Thoracic aorta (tissue), 2 donors: ENCODE measurements around the gene LUZP2. TPM values are rescaled to one million over a fixed set of nuclear protein-coding genes. Genes with fewer than 3 reads are reported as not detected.

Experiments
- ATAC-seq: fragments of 150-250 bp; one replicate; pipeline ENCODE4 v1.8.0; 2017; ENCODE audit warnings: low read depth; ENCODE audit not compliant: insufficient number of reproducible peaks, low FRiP score
- DNase-seq: peaks from one replicate; pipeline ENCODE4 v3.0.0-alpha.2; 2020; ENCODE audit warnings: low spot score
- H3K27ac ChIP-seq, 2 donors: fragments of 200-600 bp; sonication (generic); 1 replicate in 1 of 2; 2 replicates in 1 of 2; pipeline ENCODE4 v1.5.1; 2016; ENCODE audit warnings: mild to moderate bottlenecking in 2 of 2, moderate library complexity in 2 of 2
- H3K27me3 ChIP-seq: fragments of 200-600 bp; sonication (generic); replicated peaks from 2 replicates; pipeline ENCODE4 v1.6.0; 2016; ENCODE audit warnings: mild to moderate bottlenecking; ENCODE audit not compliant: insufficient read depth
- H3K36me3 ChIP-seq: fragments of 200-600 bp; sonication (generic); one replicate; pipeline ENCODE4 v1.5.1; 2016
- H3K4me1 ChIP-seq, 2 donors: fragments of 200-600 bp; sonication (generic); 1 replicate in 1 of 2; 2 replicates in 1 of 2; pipeline versions ENCODE4 v1.5.1 to v1.6.0; 2016; ENCODE audit warnings: low read depth in 2 of 2, mild to moderate bottlenecking in 1 of 2; ENCODE audit not compliant: control insufficient read depth in 1 of 2
- H3K4me3 ChIP-seq: fragments of 200-600 bp; sonication (generic); 2 replicates; pipeline ENCODE4 v1.5.1; 2016; ENCODE audit warnings: mild to moderate bottlenecking
- H3K9me3 ChIP-seq: fragments of 200-600 bp; sonication (generic); 2 replicates; pipeline ENCODE4 v1.5.1; 2016
- CTCF ChIP-seq: fragments of 200-600 bp; sonication (generic); IDR thresholded peaks from one replicate; pipeline ENCODE4 v1.5.1; 2019; ENCODE audit warnings: antibody characterized with exemption
- total RNA-seq, 2 donors: library from RNA; depleted of rRNA; stranded (reverse); fragments of >200 nt; gene quantifications; one replicate each; pipeline versions ENCODE4 v1.1.0 to v1.2.3, GENCODE V29; 2016

The LUZP2 gene
- total RNA-seq, 2 donors from 2014 or later, result 0.41 TPM; not detected in 1

DNA sequence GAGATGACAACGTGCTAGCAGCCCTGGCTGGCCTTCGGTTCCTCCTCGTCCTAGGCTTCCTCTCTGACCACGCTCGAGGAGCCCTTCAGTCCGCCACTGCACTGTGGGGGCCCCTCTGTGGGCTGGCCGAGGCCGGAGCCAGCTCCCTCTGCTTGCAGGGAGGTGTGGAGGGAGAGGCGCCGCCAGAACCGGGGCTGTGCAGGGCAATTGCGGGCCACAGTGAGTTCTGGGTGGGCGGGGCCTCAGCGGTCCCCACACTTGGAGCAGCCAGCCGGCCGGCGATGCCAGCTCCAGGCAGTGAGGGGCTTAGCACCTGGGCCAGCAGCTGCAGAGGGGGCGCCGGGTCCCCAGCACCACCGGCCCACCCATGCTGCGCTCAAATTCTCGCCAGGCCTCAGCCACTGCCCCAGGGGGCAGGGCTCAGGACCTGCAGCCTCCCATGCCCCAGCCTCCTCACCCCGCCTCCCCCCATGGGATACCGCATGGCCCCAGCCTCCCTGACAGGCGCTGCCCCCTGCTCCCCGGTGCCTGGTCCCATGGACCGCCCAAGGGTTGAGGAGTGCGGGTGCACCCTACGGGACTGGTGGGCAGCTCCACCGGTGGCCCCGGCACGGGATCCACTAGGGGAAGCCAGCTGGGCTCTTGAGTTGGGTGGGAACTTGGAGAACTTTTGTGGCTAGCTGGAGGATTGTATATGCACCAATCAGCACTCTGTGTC is 399.4 kb downstream of the LUZP2 start:
- H3K27ac ChIP-seq, result no peak overlapping the region
- no peak for TF ChIP-seq CTCF
- no peak for DNase-seq
- no peaks in the 10 kb centered on the region for H3K27me3 ChIP-seq
- H3K4me1 ChIP-seq, result no peaks in the 10 kb centered on the region
- no peaks in the 10 kb centered on the region for H3K36me3 ChIP-seq
- H3K4me3 ChIP-seq, result no peak overlapping the region
- no peak for ATAC-seq
- no peaks in the 10 kb centered on the region for H3K9me3 ChIP-seq

GRCh38 chr11:24900514-24900913 is 403.7 kb downstream of the LUZP2 start:
- Histone ChIP-seq H3K27me3 (no peaks in the 10 kb centered on the region), H3K4me3 (no peak overlapping the region), H3K36me3 (no peaks in the 10 kb centered on the region), H3K4me1 (no peaks in the 10 kb centered on the region), H3K9me3 (no peaks in the 10 kb centered on the region), H3K27ac (no peak overlapping the region)
- ATAC-seq (no peak), DNase-seq (no peak)
- no peak for TF ChIP-seq CTCF

DNA sequence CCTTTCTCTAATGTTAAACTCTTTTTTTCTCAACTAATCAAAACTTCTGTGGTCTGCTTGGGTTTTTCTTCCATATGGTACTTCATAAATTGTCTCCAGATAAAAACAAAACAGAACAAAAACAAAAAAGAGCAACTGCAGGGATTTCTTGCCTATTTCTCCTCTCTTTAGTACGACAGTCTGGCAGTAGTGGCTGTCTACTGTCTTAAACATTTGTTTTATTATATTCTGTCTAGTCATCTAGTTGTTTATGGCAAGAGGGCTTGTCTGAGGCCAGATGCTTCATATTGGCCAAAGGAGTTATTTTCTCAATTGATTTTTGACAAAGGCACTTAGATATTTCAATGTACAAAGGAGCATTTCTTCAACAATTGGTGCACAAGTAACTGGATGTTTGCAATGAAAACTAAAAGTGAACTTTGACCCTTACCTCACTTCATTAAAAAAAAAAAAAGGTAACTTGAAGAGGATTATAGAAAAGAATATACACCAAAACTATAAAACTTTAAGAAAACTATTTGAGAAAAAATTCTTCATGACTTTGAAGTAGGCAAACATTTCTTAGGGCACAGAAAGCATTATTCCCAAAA is 404.2 kb downstream of the LUZP2 start:
- Histone ChIP-seq H3K4me3 (no peak overlapping the region), H3K9me3 (no peaks in the 10 kb centered on the region), H3K27me3 (no peaks in the 10 kb centered on the region), H3K36me3 (no peaks in the 10 kb centered on the region), H3K4me1 (no peaks in the 10 kb centered on the region), H3K27ac (no peak overlapping the region)
- DNase-seq (no peak), ATAC-seq (no peak)
- no peak for TF ChIP-seq CTCF

DNA sequence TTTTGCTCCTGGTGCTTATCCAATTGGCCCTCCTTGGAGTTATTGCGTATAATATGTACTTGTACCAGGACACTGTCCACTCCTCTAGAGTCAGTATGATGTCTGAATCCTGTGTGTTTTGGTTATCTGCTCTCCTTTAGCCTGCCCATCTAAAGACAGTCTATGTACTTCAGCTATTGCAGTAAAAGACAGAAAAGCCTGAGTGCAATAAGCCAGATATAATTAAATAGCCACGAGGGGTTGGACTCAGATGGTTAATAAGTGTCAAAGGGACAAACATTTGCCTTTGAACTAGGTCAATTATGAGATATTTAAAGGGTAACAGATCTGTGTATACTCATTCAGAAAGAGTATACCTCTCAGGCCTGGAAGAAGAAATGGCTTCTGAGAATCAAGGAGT is 406.7 kb downstream of the LUZP2 start:
- ATAC-seq, result no peak
- H3K27ac ChIP-seq, result no peak overlapping the region
- no peak overlapping the region for H3K4me3 ChIP-seq
- H3K27me3 ChIP-seq, result no peaks in the 10 kb centered on the region
- no peaks in the 10 kb centered on the region for H3K36me3 ChIP-seq
- TF ChIP-seq CTCF, result no peak
- DNase-seq, result no peak
- no peaks in the 10 kb centered on the region for H3K9me3 ChIP-seq
- no peaks in the 10 kb centered on the region for H3K4me1 ChIP-seq

DNA sequence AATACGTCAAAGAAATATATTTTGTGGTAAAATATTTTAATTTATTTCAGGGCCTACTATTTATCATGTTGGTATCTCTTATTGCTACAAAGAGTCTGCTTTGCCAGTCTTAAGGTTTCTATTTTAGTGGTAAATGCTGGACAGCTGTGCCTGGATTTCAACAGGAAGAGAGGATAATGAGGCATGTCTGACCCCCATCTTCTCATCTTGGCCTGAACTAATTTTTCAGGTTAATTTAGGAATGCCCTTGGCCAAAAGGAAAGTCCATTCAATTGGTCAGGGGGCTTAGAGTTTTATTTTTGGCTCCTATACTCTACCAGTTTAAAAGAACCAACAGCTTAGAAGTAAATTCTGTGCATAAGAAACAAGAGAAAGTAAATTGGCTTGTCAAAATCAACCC is 428.2 kb downstream of the LUZP2 start:
- H3K27ac ChIP-seq, result no peak overlapping the region
- no peak for ATAC-seq
- no peaks in the 10 kb centered on the region for H3K4me1 ChIP-seq
- DNase-seq, result no peak
- H3K9me3 ChIP-seq, result no peaks in the 10 kb centered on the region
- no peaks in the 10 kb centered on the region for H3K36me3 ChIP-seq
- no peak for TF ChIP-seq CTCF
- no peak overlapping the region for H3K4me3 ChIP-seq
- H3K27me3 ChIP-seq, result no peaks in the 10 kb centered on the region
